ENCODE data around the gene LYPD3.
"Not testable (repeated sequence)": the region's sequence is repeated elsewhere in the genome, so short reads cannot be mapped to it uniquely, and the experiment has no call there.

LYPD3 gene

GRCh38 chr19:43450545-43450997 lies 14.8 kb downstream of the LYPD3 start:
- no peak for DNase-seq

GRCh38 chr19:43447655-43448054 lies 17.8 kb downstream of the LYPD3 start:
- TF ChIP-seq CTCF (IDR thresholded peaks at IDR 0.05; ENCODE audit: low read depth, low read length, missing control alignments), result no peak
- H3K27me3 ChIP-seq (replicated peaks), result no peaks in the 10 kb centered on the region
- no peak for DNase-seq
- H3K27ac ChIP-seq, result no peak overlapping the region
- in situ Hi-C loops (cut with HindIII; ENCODE audit: low pct_ligation_motif_present, low sequenced_read_pairs), result no loop called here
- H3K4me3 ChIP-seq (ENCODE audit: low read depth, low read length), result no peak overlapping the region
- no peaks in the 10 kb centered on the region for H3K36me3 ChIP-seq (replicated peaks)

More at GRCh38 chr19:43450545-43450997, 14.8 kb downstream of the LYPD3 start:
- no peak overlapping the region for H3K27ac ChIP-seq
- in situ Hi-C loops (cut with HindIII; ENCODE audit: low pct_ligation_motif_present, low sequenced_read_pairs), result no loop called here
- no peaks in the 10 kb centered on the region for H3K36me3 ChIP-seq (replicated peaks)
- H3K27me3 ChIP-seq (replicated peaks), result no peaks in the 10 kb centered on the region
- TF ChIP-seq CTCF (IDR thresholded peaks at IDR 0.05; ENCODE audit: low read depth, low read length, missing control alignments), result no peak
- H3K4me3 ChIP-seq (ENCODE audit: low read depth, low read length), result no peak overlapping the region

- Histone ChIP-seq H3K27ac (no peak overlapping the region), H3K36me3 (replicated peaks) (no peaks in the 10 kb centered on the region), H3K27me3 (replicated peaks) (no peaks in the 10 kb centered on the region), H3K4me3 (ENCODE audit: low read depth, low read length) (no peak overlapping the region)
- DNase-seq, result peak; percentile 66
- TF ChIP-seq CTCF (IDR thresholded peaks at IDR 0.05; ENCODE audit: low read depth, low read length, missing control alignments), result peak; percentile 95
- in situ Hi-C loops (cut with HindIII; ENCODE audit: low pct_ligation_motif_present, low sequenced_read_pairs), result no loop called here
These were observed 18.5 kb downstream of the LYPD3 start for GRCh38 chr19:43446746-43447489.

GRCh38 chr19:43445426-43445825 lies 20.0 kb downstream of the LYPD3 start:
- in situ Hi-C loops (cut with HindIII; ENCODE audit: low pct_ligation_motif_present, low sequenced_read_pairs), result no loop called here
- no peak for TF ChIP-seq CTCF (IDR thresholded peaks at IDR 0.05; ENCODE audit: low read depth, low read length, missing control alignments)
- H3K36me3 ChIP-seq (replicated peaks), result no peaks in the 10 kb centered on the region
- no peaks in the 10 kb centered on the region for H3K27me3 ChIP-seq (replicated peaks)
- no peak for DNase-seq
- no peak overlapping the region for H3K27ac ChIP-seq
- no peak overlapping the region for H3K4me3 ChIP-seq (ENCODE audit: low read depth, low read length)

- in situ Hi-C loops (cut with HindIII; ENCODE audit: low pct_ligation_motif_present, low sequenced_read_pairs), result no loop called here
These were observed 20.7 kb downstream of the LYPD3 start for GRCh38 chr19:43444531-43445287.

GRCh38 chr19:43444091-43444490 lies 21.3 kb downstream of the LYPD3 start:
- H3K27me3 ChIP-seq (replicated peaks); DNase-seq; in situ Hi-C loops (cut with HindIII; ENCODE audit: low pct_ligation_motif_present, low sequenced_read_pairs): not testable (repeated sequence)

More at GRCh38 chr19:43444531-43445287, 20.7 kb downstream of the LYPD3 start:
- no peak for TF ChIP-seq CTCF (IDR thresholded peaks at IDR 0.05; ENCODE audit: low read depth, low read length, missing control alignments)
- no peaks in the 10 kb centered on the region for H3K36me3 ChIP-seq (replicated peaks)
- H3K27me3 ChIP-seq (replicated peaks), result no peaks in the 10 kb centered on the region
- H3K4me3 ChIP-seq (ENCODE audit: low read depth, low read length), result no peak overlapping the region
- H3K27ac ChIP-seq, result no peak overlapping the region
- DNase-seq, result no peak

More at GRCh38 chr19:43444091-43444490, 21.3 kb downstream of the LYPD3 start:
- not testable (repeated sequence) for H3K4me3 ChIP-seq (ENCODE audit: low read depth, low read length); H3K36me3 ChIP-seq (replicated peaks); H3K27ac ChIP-seq
